IMR-90 (cell line): ENCODE results near the gene FAM47E. TPM values are rescaled to one million over a fixed set of nuclear protein-coding genes. Genes with fewer than 3 reads are reported as not detected.

Experiments
- ATAC-seq: fragments of 200-7000 bp; cut with Tn5 transposase; 2 replicates; pipeline ENCODE4 v1.9.1; 2020; ENCODE audit warnings: low read depth, mild to moderate bottlenecking, moderate library complexity
- BruUV-seq: library from RNA; stranded (reverse); fragments of 400-500 nt; replicated peaks from 2 replicates; lab custom pipeline; 2021; lab: Mats Ljungman, UMichigan
- CTCF ChIA-PET: fragments of 300-600 bp; formaldehyde crosslinking; extraction: SDS; loops from one replicate; lab custom pipeline; 2021; ENCODE audit warnings: antibody characterized with exemption; lab: Yijun Ruan, JAX
- POLR2A ChIA-PET: fragments of 300-600 bp; sonication (Branson Sonifier 250); formaldehyde crosslinking; loops from one replicate; lab custom pipeline; 2022; ENCODE audit warnings: antibody characterized with exemption; ENCODE audit not compliant: unreplicated experiment; lab: Charles Lee
- DNase-seq: peaks from one replicate; pipeline ENCODE4 v3.0.0; 2013
- H2AFZ ChIP-seq: replicated peaks from 2 replicates; pipeline ENCODE3; 2013; ENCODE audit warnings: low read length, mild to moderate bottlenecking; ENCODE audit not compliant: poor library complexity
- H2AK5ac ChIP-seq: 2 replicates; pipeline ENCODE4 v1.6.1; 2013; ENCODE audit warnings: low read depth, low read length, inconsistent platforms
- H2AK9ac ChIP-seq: replicated peaks from 2 replicates; pipeline ENCODE3; 2013; ENCODE audit warnings: mild to moderate bottlenecking, low read depth, low read length, moderate library complexity; ENCODE audit not compliant: poor library complexity
- H2BK120ac ChIP-seq: 2 replicates; pipeline ENCODE4 v1.6.1; 2013; ENCODE audit warnings: low read depth, low read length, inconsistent platforms
- H2BK15ac ChIP-seq: 3 replicates; pipeline ENCODE4 v1.6.1; 2013; ENCODE audit warnings: low read depth, low read length, inconsistent platforms
- H2BK20ac ChIP-seq: 2 replicates; pipeline ENCODE4 v1.6.1; 2013; ENCODE audit warnings: low read depth, mild to moderate bottlenecking, inconsistent platforms, low read length, moderate library complexity
- H2BK5ac ChIP-seq: 2 replicates; pipeline ENCODE4 v1.6.1; 2013; ENCODE audit warnings: mild to moderate bottlenecking, low read depth, low read length, inconsistent platforms; ENCODE audit not compliant: poor library complexity, severe bottlenecking
- H3K14ac ChIP-seq: replicated peaks from 2 replicates; pipeline ENCODE4 v1.6.1; 2013; ENCODE audit warnings: low read depth, low read length, inconsistent platforms
- H3K18ac ChIP-seq: 2 replicates; pipeline ENCODE4 v1.6.1; 2013; ENCODE audit warnings: low read depth, low read length, control low read depth
- H3K23ac ChIP-seq: 2 replicates; pipeline ENCODE4 v1.6.1; 2013; ENCODE audit warnings: low read depth, low read length, inconsistent platforms
- H3K27ac ChIP-seq: 2 replicates; pipeline ENCODE4 v1.5.1; 2013; ENCODE audit warnings: mild to moderate bottlenecking, control low read depth, low read length; ENCODE audit not compliant: insufficient read depth
- H3K27me3 ChIP-seq: 2 replicates; pipeline ENCODE4 v1.6.1; 2013; ENCODE audit warnings: low read length; ENCODE audit not compliant: control insufficient read depth, insufficient read depth
- H3K36me3 ChIP-seq: 2 replicates; pipeline ENCODE4 v1.6.1; 2013; ENCODE audit warnings: low read length, mixed read lengths; ENCODE audit not compliant: control insufficient read depth, insufficient read depth
- H3K4ac ChIP-seq: 2 replicates; pipeline ENCODE4 v1.6.1; 2013; ENCODE audit warnings: low read depth, low read length, inconsistent platforms
- H3K4me1 ChIP-seq: 2 replicates; pipeline ENCODE4 v1.6.1; 2013; ENCODE audit warnings: low read length, mixed read lengths; ENCODE audit not compliant: control insufficient read depth, insufficient read depth
- H3K4me2 ChIP-seq: 2 replicates; pipeline ENCODE4 v1.6.1; 2013; ENCODE audit warnings: low read depth, mild to moderate bottlenecking, control low read depth, low read length, moderate library complexity
- H3K4me3 ChIP-seq: 2 replicates; pipeline ENCODE4 v1.5.1; 2013; ENCODE audit warnings: low read depth, mild to moderate bottlenecking, control low read depth, low read length, moderate library complexity; ENCODE audit not compliant: insufficient read depth
- H3K56ac ChIP-seq: 2 replicates; pipeline ENCODE4 v1.6.1; 2013; ENCODE audit warnings: low read length, inconsistent platforms; ENCODE audit not compliant: insufficient read depth; ENCODE audit errors: extremely low read depth
- H3K79me1 ChIP-seq, 2 experiments: 2 replicates each; pipeline ENCODE4 v1.6.1; 2013; ENCODE audit warnings: low read length in 2 of 2, inconsistent platforms in 1 of 2, low read depth in 1 of 2
- H3K9ac ChIP-seq: 2 replicates; pipeline ENCODE4 v1.6.1; 2013; ENCODE audit warnings: low read depth, low read length, control low read depth
- H3K9me1 ChIP-seq: 2 replicates; pipeline ENCODE4 v1.6.1; 2013; ENCODE audit warnings: low read length, inconsistent platforms; ENCODE audit not compliant: insufficient read depth
- H3K9me3 ChIP-seq: 2 replicates; pipeline ENCODE4 v1.6.1; 2013; ENCODE audit warnings: low read length; ENCODE audit not compliant: control insufficient read depth, insufficient read depth
- H4K20me1 ChIP-seq: 2 replicates; pipeline ENCODE4 v1.6.1; 2013; ENCODE audit warnings: low read length, inconsistent platforms; ENCODE audit not compliant: insufficient read depth
- H4K5ac ChIP-seq: 2 replicates; pipeline ENCODE4 v1.6.1; 2013; ENCODE audit warnings: mild to moderate bottlenecking, low read depth, low read length, control low read depth
- H4K8ac ChIP-seq, 2 experiments: 2 replicates each; pipeline ENCODE4 v1.6.1; 2013; ENCODE audit warnings: low read depth in 2 of 2, low read length in 2 of 2, control low read depth in 1 of 2, inconsistent platforms in 1 of 2
- H4K91ac ChIP-seq: 2 replicates; pipeline ENCODE4 v1.6.1; 2013; ENCODE audit warnings: low read depth, low read length, inconsistent platforms; ENCODE audit not compliant: insufficient read depth
- CHD1 ChIP-seq: IDR thresholded peaks from 2 replicates; pipeline ENCODE4 v1.6.1; 2012; ENCODE audit warnings: low read depth, low read length, improper control_type of control experiment
- FOS ChIP-seq: fragments of 150-350 bp; IDR thresholded peaks from 2 replicates; pipeline ENCODE4 v1.6.1; 2016; ENCODE audit warnings: low read depth, low read length
- MAFK ChIP-seq: IDR thresholded peaks from 2 replicates; pipeline ENCODE4 v1.6.1; 2012; ENCODE audit warnings: low read depth, low read length, improper control_type of control experiment
- MXI1 ChIP-seq: IDR thresholded peaks from 2 replicates; pipeline ENCODE4 v1.6.1; 2012; ENCODE audit warnings: low read depth, mild to moderate bottlenecking, low read length, moderate library complexity, borderline replicate concordance
- RAD21 ChIP-seq: IDR thresholded peaks from 2 replicates; pipeline ENCODE4 v1.6.1; 2012; ENCODE audit warnings: low read length, improper control_type of control experiment
- RFX5 ChIP-seq: IDR thresholded peaks from 2 replicates; pipeline ENCODE4 v1.8.0; 2012; ENCODE audit warnings: low read depth, mild to moderate bottlenecking, low read length, moderate library complexity
- SMC3 ChIP-seq: fragments of 150-350 bp; IDR thresholded peaks from 2 replicates; pipeline ENCODE4 v1.6.1; 2016; ENCODE audit warnings: low read depth, mild to moderate bottlenecking, antibody characterized with exemption, low read length, moderate library complexity
- WGBS, 2 experiments: methylation state at CpG; one replicate each; pipeline versions ENCODE4 v1.1.5 to v1.1.7; 2013; ENCODE audit warnings: missing lambda C conversion rate in 2 of 2; ENCODE audit not compliant: insufficient read length in 1 of 2; ENCODE audit errors: extremely low coverage in 2 of 2; 5-methylcytosine and 5-hydroxymethylcytosine counted together
- dilution Hi-C: fragments of 300-500 bp; cut with HindIII; formaldehyde crosslinking; loops from one replicate; pipeline ENCODE4 v1.14.3; 2018; ENCODE audit warnings: low sequenced_read_pairs; ENCODE audit not compliant: unreplicated experiment
- in situ Hi-C: fragments of 300-500 bp; cut with MboI; formaldehyde crosslinking; loops from 3 replicates; pipeline ENCODE4 v1.14.3; 2019; ENCODE audit warnings: low sequenced_read_pairs, inconsistent platforms, mixed read lengths
- intact Hi-C: fragments of 100-400 bp; cut with micrococcal nuclease; formaldehyde crosslinking; loops from 2 replicates; pipeline ENCODE4 v1.10.0; 2022
- polyA plus RNA-seq, 3 experiments: library from polyadenylated mRNA; depleted of rRNA; stranded (reverse); fragments of >200 nt; gene quantifications; 2 replicates each; pipeline ENCODE4 v1.2.3, GENCODE V29; 2012; ENCODE audit warnings: low replicate concordance in 1 of 3
- total RNA-seq: library from RNA; depleted of rRNA; stranded (reverse); fragments of >200 nt; gene quantifications from 2 replicates; pipeline ENCODE4 v1.2.3, GENCODE V29; 2012
- TF ChIP-seq, protein P1 (sequence below): conservative IDR thresholded peaks from 2 replicates; pipeline ENCODE4 v1.5.1; 2012; ENCODE audit warnings: mild to moderate bottlenecking, low read depth, low read length, improper control_type of control experiment

The FAM47E gene
- total and polyA plus RNA-seq, 2 of the 4 experiments (the other 2 are of a cell fraction), result 0.05 TPM; not detected in 1

DNA sequence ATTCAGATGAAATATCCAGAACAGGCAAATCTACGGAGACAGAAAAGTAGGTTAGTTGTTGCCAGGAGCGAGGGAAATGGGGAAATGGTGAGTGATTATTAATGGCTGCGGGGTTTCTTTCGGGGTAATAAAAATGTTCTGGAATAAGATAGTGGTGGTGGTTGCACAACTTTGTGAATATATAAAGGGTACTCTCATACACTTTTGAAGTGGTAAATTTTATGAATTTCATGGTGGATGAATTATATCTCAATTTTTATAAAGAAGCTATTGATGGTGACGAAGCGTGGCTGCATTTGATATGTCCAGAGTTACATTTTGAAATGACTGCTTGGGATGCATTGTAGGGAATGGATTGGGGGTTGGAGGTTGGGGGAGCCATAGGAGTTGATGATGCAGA lies 16.3 kb downstream of the FAM47E start:
- CTCF ChIA-PET, result no interaction called here
- Histone ChIP-seq H3K27ac (no peak overlapping the region), H2BK20ac (no peak overlapping the region), H3K4me3 (no peak overlapping the region), H3K36me3 (no peaks in the 10 kb centered on the region), H4K8ac (no peak overlapping the region), H3K79me1 (no peaks in the 10 kb centered on the region), H2AFZ (no peak overlapping the region), H2BK120ac (no peak overlapping the region), H3K9me1 (no peaks in the 10 kb centered on the region), H3K23ac (no peak overlapping the region), H3K14ac (no peak overlapping the region), H3K4me2 (no peak overlapping the region), H3K9ac (no peak overlapping the region), H3K4ac (no peak overlapping the region), H4K5ac (no peak overlapping the region), H2BK5ac (no peak overlapping the region), H3K27me3 (peaks cover 43% of the 10 kb centered on the region), H3K4me1 (no peaks in the 10 kb centered on the region), H3K9me3 (no peaks in the 10 kb centered on the region), H4K91ac (no peak overlapping the region), H3K18ac (no peak overlapping the region), H3K56ac (no peak overlapping the region), H2AK9ac (no peak overlapping the region), H2AK5ac (no peak overlapping the region), H2BK15ac (no peak overlapping the region), H4K20me1 (no peaks in the 10 kb centered on the region)
- intact Hi-C loops (no loop called here), dilution Hi-C loops (no loop called here), in situ Hi-C loops (no loop called here)
- 70% methylated on average over 2 of the region's 6 CpGs; no CpG with 5 or more reads in 1 of the 2 experiments for WGBS, 2 experiments
- TF ChIP-seq MXI1 (no peak), FOS (no peak), RAD21 (no peak), SMC3 (no peak), CHD1 (no peak), RFX5 (no peak), MAFK (no peak)
- TF ChIP-seq, protein P1, sequence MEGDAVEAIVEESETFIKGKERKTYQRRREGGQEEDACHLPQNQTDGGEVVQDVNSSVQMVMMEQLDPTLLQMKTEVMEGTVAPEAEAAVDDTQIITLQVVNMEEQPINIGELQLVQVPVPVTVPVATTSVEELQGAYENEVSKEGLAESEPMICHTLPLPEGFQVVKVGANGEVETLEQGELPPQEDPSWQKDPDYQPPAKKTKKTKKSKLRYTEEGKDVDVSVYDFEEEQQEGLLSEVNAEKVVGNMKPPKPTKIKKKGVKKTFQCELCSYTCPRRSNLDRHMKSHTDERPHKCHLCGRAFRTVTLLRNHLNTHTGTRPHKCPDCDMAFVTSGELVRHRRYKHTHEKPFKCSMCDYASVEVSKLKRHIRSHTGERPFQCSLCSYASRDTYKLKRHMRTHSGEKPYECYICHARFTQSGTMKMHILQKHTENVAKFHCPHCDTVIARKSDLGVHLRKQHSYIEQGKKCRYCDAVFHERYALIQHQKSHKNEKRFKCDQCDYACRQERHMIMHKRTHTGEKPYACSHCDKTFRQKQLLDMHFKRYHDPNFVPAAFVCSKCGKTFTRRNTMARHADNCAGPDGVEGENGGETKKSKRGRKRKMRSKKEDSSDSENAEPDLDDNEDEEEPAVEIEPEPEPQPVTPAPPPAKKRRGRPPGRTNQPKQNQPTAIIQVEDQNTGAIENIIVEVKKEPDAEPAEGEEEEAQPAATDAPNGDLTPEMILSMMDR, result no peak
- DNase-seq, result no peak
- POLR2A ChIA-PET, result no interaction called here
- no peak for ATAC-seq
- BruUV-seq, result no TSS peak
